8988T (cell line): ENCODE data around the gene JMJD7.

Experiments used
- DNase-seq: peaks from one replicate; pipeline ENCODE4 v3.0.0; 2011

Gene JMJD7

DNA sequence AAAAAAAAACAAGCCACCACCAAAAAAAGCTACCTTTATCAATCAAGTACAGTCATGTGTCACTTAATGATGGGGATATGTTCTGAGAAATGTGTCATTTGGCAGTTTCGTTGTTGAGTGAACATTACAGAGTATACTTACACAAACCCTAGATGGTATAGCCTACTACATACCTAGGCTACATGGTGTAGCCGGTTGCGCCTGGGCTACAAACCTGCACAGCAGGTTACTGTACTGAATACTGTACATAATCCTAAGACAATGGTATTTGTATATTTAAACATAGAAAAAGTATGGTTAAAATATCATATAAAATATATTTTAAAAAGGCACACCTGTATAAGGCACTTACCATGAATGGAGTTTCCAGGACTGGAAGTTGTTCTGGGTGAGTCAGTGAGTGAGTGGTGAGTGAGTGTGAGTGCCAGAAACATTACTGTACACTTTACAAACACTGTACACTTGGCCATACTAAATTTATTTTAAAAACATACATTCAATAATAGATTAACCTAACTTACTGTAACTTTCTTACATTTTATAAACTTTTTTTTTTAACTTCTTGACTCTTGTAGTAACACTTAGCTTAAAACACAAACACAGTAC is 25.9 kb upstream of the JMJD7 start:
- no peak for DNase-seq

DNA sequence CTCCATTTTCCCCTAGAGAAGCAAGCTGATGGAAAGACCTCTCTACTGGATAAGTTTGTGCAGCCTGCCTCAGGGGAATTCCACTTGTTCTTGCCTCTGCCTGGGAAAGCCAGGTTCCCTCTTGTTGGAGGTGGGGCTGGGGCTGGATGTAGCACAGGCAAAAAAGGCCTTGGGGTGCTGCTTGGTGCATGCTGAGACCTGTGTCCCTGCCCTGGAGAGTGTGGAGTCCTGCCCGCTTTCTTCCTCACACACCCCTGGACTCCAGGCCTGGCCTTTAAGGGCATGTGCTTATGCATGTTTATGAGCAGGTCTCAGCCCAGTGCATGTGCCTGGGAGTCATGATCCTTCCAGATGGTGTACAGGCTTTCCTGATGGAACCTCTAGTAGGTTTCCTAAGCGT is 23.5 kb upstream of the JMJD7 start:
- DNase-seq: no peak

DNA sequence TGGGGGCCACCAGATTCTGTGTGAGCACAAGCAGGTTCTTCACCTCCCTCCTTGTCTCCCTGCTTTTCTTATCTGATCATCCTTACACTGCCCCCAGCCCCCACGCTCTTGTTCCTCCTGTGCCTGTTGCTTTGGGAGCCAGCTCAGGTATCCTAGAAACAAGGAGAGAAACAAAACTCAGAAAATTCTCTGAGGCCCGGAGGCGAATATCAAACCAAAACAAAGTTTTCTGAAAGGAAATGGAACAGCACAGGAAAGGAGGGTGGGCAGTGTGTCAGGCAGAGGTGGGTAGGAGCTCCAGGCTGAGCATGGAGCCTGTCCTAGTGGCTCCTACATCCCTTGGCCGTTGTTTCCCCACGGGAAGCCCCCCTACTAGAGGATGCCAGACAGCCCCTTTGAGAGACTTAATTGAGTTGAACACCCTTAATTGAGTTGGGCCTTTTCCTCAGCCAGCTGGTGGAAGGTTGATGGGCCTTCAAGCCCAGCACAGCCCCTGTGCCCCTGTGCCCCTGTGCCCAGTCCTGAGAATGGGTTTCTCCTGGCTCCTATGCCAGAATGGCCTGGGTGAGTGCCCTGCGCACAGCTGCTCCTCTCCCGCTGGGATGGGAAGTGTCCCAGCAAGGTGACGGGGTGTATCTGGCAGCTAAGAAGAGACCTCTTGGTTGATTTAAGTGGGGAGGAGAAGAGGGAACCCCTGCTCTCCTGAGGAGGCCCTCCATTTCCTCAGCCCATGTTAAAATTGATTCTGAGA is 22.8 kb upstream of the JMJD7 start:
- no peak for DNase-seq

DNA sequence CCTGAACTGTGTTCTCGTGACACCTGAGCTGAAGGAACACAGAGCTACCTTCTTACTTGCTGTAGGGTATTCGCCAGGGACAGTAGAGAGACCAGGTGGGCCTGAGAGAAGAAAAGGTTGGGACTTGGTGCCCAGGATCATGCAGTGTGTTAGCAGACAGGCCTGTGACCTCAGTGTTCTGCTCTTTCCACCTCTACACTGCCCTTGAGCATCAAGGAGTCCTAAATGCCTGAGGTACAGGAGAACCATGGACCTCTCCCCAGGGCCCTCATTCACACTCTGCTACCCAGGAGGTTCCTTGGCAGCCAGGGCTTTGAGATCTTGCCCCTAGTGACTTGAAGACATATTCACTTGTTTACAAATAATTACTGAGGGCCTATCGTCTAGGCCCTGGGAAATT is 22.2 kb upstream of the JMJD7 start:
- no peak for DNase-seq

DNA sequence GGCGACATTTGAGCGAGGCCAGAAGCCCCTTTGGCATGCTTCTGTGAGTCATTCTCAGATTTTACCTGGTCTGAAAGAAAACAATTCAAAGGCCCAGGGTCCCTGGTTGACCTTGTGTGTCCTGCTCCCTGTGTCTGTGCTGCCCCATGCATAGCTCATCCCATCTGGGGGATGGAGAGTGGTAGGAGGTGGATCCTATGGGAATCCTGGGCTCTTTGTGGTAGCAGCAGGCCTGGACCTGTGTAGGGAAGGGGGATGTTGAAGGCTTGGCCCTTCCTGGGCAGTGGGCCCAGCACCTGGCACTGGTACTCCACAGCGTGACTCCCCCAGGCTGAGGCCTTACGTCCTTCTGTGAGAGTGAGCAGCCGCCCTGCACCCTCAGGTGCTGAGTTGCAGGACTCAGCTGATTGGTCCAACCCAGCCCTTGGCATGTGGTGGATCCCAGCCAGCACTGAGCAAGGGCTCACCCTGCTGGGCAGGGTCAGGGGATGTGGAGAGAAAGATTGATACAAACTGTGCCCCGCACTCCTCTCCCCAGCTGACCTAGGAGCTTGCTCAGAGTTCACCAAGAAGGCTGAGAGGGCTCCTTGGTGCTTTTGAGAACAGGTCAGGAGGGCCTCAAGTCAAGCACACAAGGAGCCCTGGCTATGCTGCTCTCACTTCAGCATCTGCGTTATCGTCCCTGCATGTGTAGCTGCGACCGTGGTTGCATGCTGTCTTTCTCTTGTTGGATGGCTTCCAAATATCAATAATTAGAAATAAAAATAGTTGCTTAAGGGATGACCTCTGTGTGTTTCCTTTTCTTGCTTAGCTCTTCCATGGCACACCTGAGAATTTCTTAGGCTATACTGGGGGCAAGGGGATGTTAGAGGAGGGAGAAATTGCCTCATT is 21.4 kb upstream of the JMJD7 start:
- DNase-seq: no peak

DNA sequence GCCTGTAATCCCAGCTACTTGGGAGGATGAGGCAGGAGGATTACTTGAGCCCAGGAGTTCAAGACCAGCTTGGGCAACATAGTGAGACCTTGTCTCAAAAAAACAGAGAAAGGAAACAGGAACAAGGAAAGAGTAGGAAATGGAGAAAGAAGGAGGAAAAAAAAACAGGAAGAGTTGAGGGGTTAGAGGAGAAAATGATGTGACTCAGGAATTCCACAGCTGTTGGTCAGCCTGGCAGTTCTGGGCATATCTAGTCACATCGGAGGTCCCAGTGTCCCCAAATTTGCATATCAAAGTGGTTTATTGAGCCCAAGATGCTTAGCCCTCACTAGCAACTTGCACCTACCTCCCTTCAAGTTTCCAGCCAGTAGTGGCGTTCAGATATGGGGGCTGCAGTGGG is 18.8 kb upstream of the JMJD7 start:
- DNase-seq: no peak

DNA sequence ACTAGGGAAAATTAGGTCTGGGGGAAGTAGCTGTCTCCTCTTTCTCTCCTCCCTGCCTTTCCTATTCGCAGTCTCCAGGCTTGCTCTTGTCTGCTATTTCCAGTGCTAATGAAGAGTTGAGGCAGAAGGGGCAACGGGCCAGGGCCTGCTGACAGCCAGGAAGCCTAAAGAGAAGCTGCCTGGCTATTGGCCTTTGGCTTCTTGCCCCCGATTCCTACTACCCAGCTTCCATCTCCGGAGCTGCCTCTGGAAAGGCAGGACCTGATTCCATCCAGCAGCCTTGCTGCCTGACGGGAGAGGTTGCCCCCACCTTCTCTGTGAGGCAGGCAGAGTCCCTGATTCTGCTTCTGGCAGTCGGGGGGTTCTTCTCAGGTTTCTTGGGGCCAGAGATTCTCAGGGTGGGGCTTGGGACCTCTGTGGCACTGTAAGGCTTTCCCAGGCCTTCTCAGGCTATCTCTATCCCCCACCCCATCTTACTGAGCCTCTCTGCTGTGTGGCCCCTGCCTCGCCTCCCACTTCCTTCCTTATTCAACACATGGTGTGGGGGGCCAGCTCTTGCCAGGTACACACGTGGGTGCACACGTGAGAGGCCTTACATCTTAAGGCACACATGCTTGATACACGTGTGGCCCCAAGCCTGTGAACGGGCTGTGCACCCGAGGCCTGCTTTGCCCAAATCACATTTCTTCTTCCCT is 18.2 kb upstream of the JMJD7 start:
- no peak for DNase-seq

DNA sequence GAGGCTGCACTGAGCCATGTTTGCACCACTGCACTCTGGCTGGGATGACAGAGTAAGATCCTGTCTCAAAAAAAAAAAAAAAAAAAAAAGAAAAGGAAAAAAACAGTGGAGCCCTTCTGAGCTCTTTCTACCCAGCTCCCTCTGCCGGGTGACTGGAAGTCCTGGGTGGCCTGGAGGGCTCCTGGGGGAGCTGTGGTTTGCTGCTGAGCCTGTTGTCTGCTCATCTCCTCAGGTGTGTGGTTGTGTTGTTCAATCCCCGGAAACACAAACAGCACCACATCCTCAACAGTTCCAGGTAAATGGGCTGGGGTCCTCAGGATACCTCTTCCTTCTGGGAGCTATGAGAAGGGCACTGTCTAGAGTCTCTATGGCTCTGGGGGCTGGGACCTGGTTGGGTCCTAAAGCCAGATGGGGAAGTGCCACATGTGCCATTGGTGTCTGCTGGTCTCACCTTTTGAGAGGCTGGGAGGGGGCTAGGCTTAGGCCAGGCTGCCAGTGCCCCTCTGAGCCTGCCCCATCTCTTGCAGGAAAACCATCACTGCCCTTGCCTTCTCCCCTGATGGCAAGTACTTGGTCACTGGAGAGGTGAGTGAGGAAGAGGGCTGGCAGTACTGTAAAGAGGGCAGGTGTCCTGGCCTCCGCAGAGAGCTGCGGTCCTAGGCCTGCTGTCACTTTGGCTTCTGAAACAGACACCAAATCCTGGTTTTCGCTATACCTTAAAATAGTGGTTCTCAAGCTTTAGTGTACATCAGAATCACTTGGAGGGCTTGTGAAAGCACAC is 17.1 kb upstream of the JMJD7 start:
- DNase-seq: no peak

DNA sequence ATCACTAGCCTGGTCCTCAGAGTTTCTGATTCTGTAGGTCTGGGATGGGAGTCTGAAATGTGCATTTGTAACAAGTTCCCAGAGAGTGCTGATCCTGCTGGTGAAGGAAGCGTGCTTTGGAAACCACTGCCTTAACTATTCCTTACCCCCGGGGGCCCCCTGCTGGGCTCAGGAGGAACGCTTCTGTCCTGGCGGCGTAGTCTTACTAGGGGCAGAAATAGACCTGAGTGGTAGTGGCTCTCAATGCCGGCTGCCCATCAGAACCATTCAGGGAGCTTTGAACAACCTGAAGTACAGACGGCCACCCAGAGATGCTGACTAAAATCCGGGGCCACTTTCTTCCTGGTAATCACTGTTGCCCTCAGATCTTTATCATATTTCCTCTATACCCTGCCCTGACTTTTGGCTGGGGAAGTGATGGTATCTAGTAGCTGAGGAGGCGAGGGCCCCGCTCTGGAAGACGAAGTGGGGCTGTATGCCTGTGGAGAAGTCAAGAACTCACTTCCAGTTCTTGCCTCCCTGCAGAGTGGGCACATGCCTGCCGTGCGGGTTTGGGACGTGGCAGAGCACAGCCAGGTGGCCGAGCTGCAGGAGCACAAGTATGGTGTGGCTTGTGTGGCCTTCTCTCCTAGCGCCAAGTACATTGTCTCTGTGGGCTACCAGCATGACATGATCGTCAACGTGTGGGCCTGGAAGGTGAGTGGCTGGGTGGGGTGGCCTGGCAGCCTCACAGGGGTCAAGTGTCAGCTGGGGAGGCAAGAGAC is 16.3 kb upstream of the JMJD7 start:
- DNase-seq: peak; percentile 55

DNA sequence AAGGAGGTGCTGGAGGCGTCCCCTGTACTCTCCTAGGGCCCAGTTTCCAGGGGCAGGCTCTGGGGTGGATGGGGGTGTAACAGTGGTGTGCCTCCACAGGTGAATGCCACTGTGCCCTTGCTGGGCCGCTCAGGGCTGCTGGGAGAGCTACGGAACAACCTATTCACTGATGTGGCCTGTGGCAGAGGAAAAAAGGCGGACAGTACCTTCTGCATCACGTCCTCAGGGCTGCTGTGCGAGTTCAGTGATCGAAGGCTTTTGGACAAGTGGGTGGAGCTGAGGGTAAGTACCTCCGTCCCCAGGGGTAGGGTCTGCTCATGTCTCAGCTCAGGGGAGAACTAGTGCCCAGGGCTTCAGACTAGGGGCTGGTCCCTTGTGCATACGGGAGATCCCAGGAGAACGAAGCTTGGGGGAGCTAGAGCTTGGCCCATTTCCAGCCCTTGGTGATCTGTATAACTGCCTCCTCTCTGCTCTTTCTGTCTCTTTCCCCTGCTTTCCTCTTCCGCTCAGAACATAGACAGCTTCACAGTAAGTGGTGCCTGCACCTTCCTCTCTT is 15.0 kb upstream of the JMJD7 start:
- DNase-seq: no peak

DNA sequence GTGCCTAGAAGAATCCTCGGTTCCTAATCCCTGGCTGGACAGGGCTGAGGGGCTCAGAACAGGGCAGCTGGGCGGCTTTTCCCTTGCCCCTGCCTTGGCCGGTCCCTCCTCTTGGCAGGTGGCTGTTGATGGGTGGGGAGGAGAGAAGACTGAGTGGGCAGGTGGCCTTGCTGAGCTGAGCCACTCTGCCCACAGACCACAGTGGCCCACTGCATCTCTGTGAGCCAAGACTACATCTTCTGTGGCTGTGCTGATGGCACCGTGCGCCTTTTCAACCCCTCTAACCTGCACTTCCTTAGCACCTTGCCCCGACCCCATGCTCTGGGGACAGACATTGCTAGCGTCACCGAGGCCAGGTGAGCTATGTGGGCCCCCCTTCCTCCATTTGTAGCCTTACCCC is 14.5 kb upstream of the JMJD7 start:
- DNase-seq: no peak

DNA sequence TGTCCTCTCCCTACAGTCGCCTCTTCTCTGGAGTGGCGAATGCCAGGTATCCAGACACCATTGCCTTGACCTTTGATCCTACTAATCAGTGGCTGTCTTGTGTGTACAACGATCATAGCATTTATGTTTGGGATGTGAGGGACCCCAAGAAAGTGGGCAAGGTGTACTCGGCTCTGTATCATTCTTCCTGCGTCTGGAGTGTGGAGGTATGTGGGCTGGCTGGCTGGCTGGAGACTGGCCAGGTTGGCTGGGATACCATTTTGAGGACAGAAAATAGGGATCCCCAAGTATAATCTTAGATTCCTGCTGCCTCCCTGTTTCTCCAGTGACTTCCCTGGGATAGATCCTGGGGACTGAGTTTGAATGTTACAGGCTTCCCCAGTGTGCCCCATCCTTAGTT is 13.4 kb upstream of the JMJD7 start:
- no peak for DNase-seq

DNA sequence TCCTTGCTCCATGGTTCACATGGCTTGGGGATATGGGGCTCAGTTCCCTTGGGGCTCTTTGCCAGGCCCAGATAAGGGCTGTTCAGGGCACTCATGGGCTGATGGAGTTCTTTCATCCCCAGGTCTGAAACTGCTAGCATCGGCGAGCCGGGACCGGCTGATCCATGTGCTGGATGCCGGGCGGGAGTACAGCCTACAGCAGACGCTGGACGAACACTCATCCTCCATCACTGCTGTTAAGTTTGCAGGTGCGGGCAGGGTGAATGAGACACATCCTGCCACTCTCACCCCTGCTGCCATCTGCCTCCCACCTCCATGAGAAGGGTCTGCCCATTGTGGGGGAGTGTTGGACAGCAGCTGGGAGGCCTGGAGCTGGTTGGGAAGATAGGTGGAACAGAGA is 11.1 kb upstream of the JMJD7 start:
- DNase-seq: no peak

DNA sequence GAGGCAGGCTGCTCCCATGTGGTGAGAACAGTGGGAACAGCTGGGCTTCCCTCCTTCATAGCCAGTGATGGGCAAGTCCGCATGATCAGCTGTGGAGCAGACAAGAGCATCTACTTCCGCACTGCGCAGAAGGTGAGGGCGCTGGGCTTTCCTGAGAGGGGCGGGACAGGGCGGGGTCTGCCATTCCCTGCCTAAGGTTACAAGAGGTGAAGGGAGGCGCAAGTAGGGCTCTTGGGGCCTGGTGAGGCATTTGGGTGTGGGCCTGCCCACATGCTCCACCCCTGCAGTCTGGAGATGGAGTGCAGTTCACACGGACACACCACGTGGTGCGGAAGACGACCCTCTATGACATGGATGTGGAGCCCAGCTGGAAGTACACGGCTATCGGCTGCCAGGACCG is 10.6 kb upstream of the JMJD7 start:
- DNase-seq: no peak

DNA sequence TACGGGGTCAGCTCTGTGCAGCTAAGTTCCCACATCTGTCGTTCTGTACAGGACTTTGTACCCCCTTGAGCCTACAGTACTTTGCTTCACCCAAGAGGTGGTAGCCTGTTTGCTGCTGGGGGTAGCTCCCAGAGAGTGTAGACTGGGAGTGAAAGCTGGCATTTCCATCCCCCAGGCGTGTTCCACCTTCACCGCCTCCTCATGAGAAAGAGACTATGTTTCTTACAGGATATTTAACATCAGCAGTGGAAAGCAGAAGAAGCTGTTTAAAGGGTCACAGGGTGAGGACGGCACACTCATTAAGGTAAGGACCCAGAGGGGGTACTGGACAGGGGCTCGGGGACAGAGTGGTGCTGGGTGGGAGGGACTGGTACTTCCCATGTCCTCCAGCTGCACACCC is 10.1 kb upstream of the JMJD7 start:
- DNase-seq: no peak

DNA sequence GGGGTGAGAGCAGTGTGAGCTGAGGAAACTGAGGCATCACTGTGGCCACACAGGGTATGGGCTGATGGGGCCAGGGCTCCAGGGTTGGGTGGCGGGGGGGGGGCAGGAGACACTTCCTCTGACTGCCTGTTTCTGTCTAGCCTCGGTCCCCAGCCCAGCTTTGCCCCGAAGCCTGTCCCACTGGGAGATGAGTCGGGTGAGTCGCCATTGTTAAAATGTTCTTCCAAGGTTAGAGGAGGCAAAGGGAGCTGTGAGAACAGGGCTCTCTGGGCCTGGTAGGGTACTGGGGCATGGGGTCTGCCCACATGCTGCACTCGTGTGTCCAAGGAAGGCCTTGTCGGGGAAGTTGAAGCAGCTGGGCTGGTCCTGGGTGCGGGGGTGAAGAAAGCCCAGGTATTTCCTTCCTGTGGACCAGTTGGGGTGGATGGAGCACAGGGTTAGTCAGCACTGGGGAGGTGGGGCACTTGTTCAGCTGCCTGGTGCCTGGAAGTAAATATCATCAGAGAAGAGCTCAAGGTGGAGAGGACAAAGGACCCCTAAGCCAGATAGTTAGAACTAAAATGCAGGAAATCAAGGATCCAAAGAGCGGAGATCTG is 8.3 kb upstream of the JMJD7 start:
- DNase-seq: no peak

DNA sequence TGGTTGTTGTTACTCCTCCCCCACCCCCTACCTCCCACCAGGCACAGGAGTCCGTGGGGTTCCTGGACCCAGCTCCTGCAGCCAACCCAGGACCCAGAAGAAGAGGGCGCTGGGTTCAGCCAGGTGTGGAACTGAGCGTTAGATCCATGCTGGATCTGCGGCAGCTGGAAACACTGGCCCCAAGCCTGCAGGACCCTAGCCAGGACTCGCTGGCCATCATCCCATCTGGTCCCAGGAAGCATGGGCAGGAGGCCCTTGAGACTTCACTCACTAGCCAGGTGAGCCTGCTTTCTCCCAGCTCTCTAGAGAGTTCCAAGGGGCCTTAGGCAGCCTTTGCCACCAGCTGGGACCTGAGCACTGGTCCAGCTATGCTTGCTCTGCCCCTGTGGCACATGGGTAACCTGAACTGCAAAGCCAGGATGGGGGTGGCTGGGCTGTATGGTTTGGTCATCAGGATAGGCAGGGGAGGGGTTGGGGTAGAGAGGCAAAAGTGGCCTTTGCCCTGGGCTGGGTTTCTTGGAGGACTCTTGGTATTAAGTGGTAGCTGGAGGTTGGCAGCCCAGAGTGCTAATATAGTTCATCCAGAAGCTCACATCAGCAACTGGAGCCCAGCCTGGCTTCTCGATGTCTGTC is 7.0 kb upstream of the JMJD7 start:
- DNase-seq: no peak

DNA sequence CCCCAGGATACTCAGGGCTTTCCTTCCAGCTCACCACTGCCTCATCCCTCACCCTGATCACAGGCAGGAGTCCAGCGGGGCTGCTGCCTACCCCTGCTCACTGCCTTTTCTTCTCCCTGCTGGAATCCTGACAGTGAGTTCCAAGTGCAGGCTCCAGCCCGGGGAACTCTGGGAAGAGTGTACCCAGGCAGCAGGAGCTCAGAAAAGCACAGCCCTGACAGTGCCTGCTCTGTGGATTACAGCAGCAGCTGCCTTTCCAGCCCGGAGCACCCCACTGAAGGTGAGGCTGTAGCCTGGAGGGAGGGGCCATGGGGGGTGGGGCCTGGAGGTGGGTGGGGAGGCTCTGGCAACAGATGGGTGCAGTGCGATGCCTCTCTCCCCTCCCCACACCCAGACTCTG is 6.1 kb upstream of the JMJD7 start:
- no peak for DNase-seq

DNA sequence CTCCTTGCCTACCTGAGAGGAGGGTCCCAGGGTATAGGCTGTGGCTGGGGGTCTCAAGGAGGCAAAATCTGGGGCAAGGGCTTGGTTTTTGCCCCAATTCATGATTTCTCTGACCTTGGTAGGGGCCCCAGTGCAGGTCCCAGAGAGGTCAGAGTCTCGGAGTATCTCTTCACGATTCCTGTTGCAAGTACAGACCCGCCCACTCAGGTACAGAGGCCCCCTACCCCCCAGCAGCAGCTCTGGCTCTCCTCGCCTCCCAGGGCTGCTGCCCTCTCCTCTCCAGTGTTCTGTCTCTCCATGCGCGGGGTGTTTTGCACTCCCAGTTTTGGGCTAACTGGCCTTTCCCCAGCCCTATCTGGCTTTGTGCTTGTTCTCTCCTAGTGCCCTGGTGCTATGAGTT is 5.4 kb upstream of the JMJD7 start:
- no peak for DNase-seq

DNA sequence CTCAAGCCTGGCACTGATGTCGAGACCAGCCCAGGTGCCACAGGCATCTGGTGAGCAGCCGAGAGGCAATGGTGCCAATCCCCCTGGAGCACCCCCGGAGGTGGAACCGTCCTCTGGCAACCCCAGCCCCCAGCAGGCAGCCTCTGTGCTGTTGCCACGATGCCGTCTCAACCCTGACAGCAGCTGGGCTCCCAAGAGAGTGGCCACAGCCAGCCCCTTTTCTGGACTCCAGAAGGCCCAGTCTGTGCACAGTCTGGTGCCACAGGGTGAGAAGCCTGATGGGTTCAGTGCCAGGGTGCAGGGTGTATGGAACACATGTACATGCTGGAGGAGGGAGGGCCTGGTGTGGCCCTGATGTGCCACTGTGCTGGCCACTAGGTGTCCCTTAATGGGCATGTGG is 4.9 kb upstream of the JMJD7 start:
- DNase-seq: no peak

DNA sequence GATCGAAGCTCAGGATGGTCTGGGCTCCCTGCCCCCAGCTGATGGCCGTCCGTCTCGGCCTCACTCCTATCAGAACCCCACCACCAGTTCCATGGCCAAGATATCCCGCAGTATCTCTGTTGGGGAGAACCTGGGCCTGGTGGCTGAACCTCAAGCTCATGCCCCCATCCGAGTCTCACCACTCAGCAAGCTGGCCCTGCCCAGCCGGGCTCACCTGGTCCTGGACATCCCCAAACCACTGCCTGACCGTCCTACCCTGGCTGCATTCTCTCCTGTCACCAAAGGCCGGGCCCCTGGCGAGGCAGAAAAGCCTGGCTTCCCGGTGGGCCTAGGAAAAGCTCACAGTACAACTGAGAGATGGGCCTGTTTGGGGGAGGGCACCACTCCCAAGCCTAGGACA is 4.4 kb upstream of the JMJD7 start:
- DNase-seq: no peak
